Left ventricle myocardium inferior (tissue), 1 donor: ENCODE results near the gene AK2. TPM values are rescaled to one million over a fixed set of nuclear protein-coding genes. Genes with fewer than 3 reads are reported as not detected.

Experiments used
- DNase-seq: peaks from one replicate; pipeline ENCODE4 v3.0.0-alpha.2; 2020
- H3K27ac ChIP-seq: fragments of 200-600 bp; replicated peaks from 2 replicates; pipeline ENCODE4 v1.8.0; 2021
- H3K27me3 ChIP-seq: fragments of 200-600 bp; 2 replicates; pipeline ENCODE4 v1.8.0; 2021; ENCODE audit warnings: low read depth
- H3K36me3 ChIP-seq: fragments of 200-600 bp; 2 replicates; pipeline ENCODE4 v1.8.0; 2021
- H3K4me1 ChIP-seq: fragments of 200-600 bp; 2 replicates; pipeline ENCODE4 v1.8.0; 2021
- H3K4me3 ChIP-seq: fragments of 200-600 bp; 2 replicates; pipeline ENCODE4 v1.8.0; 2021; ENCODE audit warnings: mild to moderate bottlenecking, moderate library complexity
- H3K9me3 ChIP-seq: fragments of 200-600 bp; replicated peaks from 2 replicates; pipeline ENCODE4 v1.8.0; 2021
- CTCF ChIP-seq: fragments of 200-600 bp; IDR thresholded peaks from 2 replicates; pipeline ENCODE4 v1.8.0; 2021; ENCODE audit warnings: antibody characterized with exemption, mild to moderate bottlenecking, borderline replicate concordance
- intact Hi-C: fragments of 100-400 bp; cut with micrococcal nuclease; formaldehyde crosslinking; loops from one replicate; pipeline ENCODE4 v1.11.0; 2022
- total RNA-seq: library from RNA; stranded (reverse); fragmentation: NEBNext Ultra II Directional; extraction: Animal tissue kit (Norgen Biotek cat#: 25700); gene quantifications from one replicate; pipeline ENCODE4 v1.2.1, GENCODE V29; 2021
- donor health status: DM: no; HTN: yes; CAD: no; lungs with severe emphysema.

Gene AK2
- total RNA-seq, 1 donor from 2014 or later: 121 TPM

- Histone ChIP-seq H3K4me3 (no peak overlapping the region), H3K36me3 (no peaks in the 10 kb centered on the region), H3K9me3 (no peaks in the 10 kb centered on the region), H3K27me3 (no peaks in the 10 kb centered on the region), H3K4me1 (peaks cover 43% of the 10 kb centered on the region), H3K27ac (no peak overlapping the region)
- intact Hi-C loops: no loop called here
- DNase-seq: no peak
- TF ChIP-seq CTCF: no peak
Observed at GRCh38 chr1:32960819-32961355, 75.8 kb downstream of the AK2 start.

GRCh38 chr1:32960342-32960741 is 76.3 kb downstream of the AK2 start:
- intact Hi-C loops: no loop called here
- no peaks in the 10 kb centered on the region for H3K9me3 ChIP-seq
- TF ChIP-seq CTCF: no peak
- H3K27me3 ChIP-seq: no peaks in the 10 kb centered on the region
- H3K27ac ChIP-seq: no peak overlapping the region
- no peak overlapping the region for H3K4me3 ChIP-seq
- H3K4me1 ChIP-seq: peaks cover 43% of the 10 kb centered on the region
- DNase-seq: no peak
- no peaks in the 10 kb centered on the region for H3K36me3 ChIP-seq

- H3K36me3 ChIP-seq: no peaks in the 10 kb centered on the region
- H3K9me3 ChIP-seq: no peaks in the 10 kb centered on the region
- TF ChIP-seq CTCF: no peak
- intact Hi-C loops: no loop called here
- H3K4me1 ChIP-seq: peaks cover 40% of the 10 kb centered on the region
- H3K27me3 ChIP-seq: no peaks in the 10 kb centered on the region
- H3K27ac ChIP-seq: no peak overlapping the region
- no peak overlapping the region for H3K4me3 ChIP-seq
- no peak for DNase-seq
Observed at GRCh38 chr1:32958827-32959226, 77.9 kb downstream of the AK2 start.

Other genes starting within 250 kb of the AK2 start
- gene YARS1, start 219.5 kb downstream of the AK2 start, total RNA-seq: 35.5 TPM
- gene S100PBP, start 219.2 kb downstream of the AK2 start, total RNA-seq: 11.1 TPM
- gene FNDC5, start 166.0 kb downstream of the AK2 start, total RNA-seq: 105 TPM
- not detected for gene HPCA, start 150.4 kb downstream of the AK2 start, total RNA-seq
- gene TMEM54, start 135.5 kb downstream of the AK2 start, total RNA-seq: 14.2 TPM
- 15.4 TPM for gene RNF19B, start 72.1 kb downstream of the AK2 start, total RNA-seq
- gene AZIN2, start 44.3 kb upstream of the AK2 start, total RNA-seq: 2.8 TPM
- 2.3 TPM for gene TRIM62, start 145.2 kb upstream of the AK2 start, total RNA-seq
- gene ZNF362, start 219.6 kb upstream of the AK2 start, total RNA-seq: 32.4 TPM